GM21786 (cell line): Measurements from ENCODE around the gene COL5A1.

ENCODE experiments used
- ATAC-seq: cut with Tn5 transposase; IDR thresholded peaks from one replicate; pipeline ENCODE4 v1.9.1; 2021; ENCODE audit not compliant: unreplicated experiment

COL5A1 gene

GRCh38 chr9:134885679-134886412 is 244.2 kb downstream of the COL5A1 start:
- ATAC-seq, result no peak

GRCh38 chr9:134886413-134886913 is 244.9 kb downstream of the COL5A1 start:
- ATAC-seq, result no peak

DNA sequence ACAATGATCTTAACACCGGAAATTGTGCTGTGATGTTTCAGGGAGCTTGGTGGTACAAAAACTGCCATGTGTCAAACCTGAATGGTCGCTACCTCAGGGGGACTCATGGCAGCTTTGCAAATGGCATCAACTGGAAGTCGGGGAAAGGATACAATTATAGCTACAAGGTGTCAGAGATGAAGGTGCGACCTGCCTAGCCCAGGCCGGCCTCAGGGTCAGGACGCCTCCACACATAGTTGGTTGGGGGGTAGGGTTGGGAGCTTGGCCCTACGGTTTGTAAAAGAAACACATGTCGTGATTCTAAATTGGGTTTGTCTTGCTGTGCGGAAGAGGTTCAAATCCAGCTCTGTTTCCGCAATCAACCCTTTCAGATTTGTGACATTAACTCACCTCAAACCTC is 245.6 kb downstream of the COL5A1 start:
- no peak for ATAC-seq

DNA sequence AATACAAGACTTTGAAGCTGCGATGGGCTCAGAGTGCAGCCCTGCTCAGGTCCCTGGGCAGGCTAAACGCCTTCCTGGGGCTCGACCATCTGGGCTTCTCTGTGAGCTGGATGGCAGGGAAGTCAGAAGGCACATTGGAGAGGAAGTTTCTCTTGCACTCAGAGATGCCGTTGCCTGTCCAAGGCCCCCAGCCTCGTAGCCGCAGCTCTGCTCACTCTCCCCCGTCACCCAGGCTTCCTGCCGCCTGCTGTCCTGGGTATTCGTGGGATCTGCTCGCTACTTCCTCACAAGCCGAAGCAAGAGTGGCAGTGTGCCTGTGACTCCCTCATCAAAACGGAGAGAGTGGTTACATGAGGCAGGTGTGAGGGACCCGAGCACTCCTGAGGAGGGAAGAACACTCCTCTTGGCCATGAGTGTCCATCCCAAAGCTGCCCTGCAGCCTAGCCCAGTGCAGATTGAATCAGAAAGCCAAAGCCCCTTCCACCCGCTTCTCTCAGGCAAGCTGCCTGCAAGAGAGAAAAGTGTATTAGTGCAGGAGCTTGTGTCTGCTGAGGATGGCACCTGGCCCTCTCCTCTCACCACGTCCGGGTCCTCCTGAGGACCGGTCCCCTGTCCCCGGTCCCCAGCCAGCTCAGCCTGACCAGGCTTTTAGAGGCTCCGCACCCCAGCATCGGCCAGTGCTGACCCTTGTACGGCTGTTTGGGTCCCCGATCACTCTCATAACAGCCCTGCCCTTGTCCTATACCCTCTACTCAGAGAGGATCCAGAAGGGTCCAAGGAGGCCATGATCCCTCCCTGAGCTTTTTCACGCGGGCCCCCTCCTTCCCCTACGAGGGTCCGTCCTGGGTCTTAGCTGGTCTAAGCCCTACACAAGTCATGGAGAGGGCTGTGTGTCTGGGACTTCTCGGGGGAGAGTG is 246.3 kb downstream of the COL5A1 start:
- ATAC-seq, result no peak

DNA sequence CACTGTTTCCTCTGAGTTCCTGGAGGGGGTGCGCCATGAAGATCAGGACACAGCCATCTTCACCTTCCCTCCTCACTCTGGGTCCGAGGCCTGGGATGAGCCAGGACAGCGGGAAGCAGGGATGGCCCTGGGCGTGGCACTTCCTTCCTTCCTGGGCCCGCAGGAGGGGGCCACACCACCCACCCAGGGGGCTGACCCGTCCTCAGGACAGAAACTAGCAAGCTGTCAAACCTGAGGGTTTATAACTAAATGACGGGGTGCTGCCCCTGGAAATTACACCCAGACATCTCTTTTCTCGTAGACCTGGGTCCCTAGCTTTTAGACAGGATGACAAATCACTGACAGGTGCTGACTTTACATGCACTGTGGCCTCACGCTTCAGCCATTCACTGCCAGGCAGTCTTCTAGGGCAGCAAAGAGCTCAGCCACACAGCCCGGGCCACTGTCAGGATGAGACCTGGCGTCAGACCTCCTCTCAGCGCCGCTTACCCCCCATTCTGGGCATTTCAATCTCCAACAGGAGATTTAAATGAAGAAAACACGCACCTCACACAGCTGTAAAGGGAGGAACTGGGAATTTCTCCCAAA is 247.1 kb downstream of the COL5A1 start:
- ATAC-seq, result no peak

GRCh38 chr9:134889386-134890154 is 248.0 kb downstream of the COL5A1 start:
- ATAC-seq, result no peak

DNA sequence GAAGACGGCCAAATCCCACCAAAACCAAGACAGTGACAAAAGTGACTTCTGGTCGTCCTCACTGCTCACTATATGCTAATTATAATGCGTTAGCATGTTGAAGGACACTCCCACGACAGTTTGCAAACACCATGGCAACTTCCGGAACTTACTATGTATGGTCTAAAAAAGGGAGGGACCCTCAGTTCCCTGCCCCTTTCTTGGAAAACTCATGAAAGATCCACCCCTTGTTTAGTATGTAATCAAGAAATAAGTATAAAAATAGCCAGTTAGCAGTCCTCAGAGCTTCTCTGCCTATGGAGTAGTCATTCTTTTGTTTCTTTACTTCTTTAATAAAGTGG is 248.5 kb downstream of the COL5A1 start:
- no peak for ATAC-seq

DNA sequence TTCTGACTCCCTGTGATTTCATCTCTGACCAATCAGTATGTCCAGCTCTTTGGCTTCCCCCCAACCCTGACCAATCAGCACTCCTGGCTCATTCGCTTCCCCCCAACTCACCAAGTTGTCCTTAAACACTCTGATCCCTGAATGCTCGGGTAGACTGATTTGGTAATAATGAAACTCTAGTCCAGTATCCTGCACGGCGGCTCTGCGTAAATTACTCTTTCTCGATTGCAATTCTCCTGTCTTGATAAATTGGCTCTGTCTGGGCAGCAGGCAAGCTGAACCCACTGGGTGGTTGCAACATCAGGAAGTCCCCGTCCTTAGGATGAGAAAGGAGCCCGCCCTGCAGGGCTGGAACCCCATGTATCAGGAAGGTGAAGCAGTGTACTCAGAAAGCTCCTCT is 249.4 kb downstream of the COL5A1 start:
- no peak for ATAC-seq

- no peak for ATAC-seq
Measured at GRCh38 chr9:134891713-134892112, 250.1 kb downstream of the COL5A1 start.

- ATAC-seq, result no peak
Measured at GRCh38 chr9:134892221-134892620, 250.6 kb downstream of the COL5A1 start.

GRCh38 chr9:134892820-134893420 is 251.3 kb downstream of the COL5A1 start:
- ATAC-seq, result no peak
